ENCODE data around the gene TMEM62.

DNA sequence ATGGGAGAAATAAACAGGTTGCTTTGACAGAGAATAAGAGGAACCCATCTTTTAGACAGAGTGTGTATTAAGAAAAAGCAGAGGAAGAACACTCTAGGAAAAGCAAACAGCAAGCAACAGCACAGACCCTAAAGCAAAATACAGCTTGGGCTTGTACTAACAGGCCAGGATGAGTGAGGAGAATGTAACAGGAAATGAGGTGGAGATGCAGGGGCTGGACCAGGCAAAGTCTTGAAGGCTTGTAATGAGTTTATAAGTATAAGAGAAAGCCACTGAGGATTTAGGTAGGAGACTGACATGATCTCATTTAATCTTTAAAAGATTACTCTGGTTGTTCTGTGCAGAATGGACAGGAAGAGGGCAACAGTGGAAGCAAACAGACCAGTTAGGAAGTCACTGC is 32.4 kb upstream of the TMEM62 start:
- TF ChIP-seq, protein P1, sequence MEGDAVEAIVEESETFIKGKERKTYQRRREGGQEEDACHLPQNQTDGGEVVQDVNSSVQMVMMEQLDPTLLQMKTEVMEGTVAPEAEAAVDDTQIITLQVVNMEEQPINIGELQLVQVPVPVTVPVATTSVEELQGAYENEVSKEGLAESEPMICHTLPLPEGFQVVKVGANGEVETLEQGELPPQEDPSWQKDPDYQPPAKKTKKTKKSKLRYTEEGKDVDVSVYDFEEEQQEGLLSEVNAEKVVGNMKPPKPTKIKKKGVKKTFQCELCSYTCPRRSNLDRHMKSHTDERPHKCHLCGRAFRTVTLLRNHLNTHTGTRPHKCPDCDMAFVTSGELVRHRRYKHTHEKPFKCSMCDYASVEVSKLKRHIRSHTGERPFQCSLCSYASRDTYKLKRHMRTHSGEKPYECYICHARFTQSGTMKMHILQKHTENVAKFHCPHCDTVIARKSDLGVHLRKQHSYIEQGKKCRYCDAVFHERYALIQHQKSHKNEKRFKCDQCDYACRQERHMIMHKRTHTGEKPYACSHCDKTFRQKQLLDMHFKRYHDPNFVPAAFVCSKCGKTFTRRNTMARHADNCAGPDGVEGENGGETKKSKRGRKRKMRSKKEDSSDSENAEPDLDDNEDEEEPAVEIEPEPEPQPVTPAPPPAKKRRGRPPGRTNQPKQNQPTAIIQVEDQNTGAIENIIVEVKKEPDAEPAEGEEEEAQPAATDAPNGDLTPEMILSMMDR (optimal IDR thresholded peaks at IDR 0.05 in 1 of 3, IDR thresholded peaks at IDR 0.05 in 1 of 3, conservative IDR thresholded peaks at IDR 0.05 in 1 of 3; ENCODE audit: extremely low read depth in 1 of 3, insufficient read depth in 2 of 3, low read length in 3 of 3), result no peak
- no peak for TF ChIP-seq EZH2 (IDR thresholded peaks at IDR 0.05; ENCODE audit: low read length)
